Spinal cord (tissue), 10 donors: Measurements from ENCODE around the gene C10orf62. TPM values are rescaled to one million over a fixed set of nuclear protein-coding genes. Genes with fewer than 3 reads are reported as not detected.
"Not testable (repeated sequence)": the region's sequence is repeated elsewhere in the genome, so short reads cannot be mapped to it uniquely, and the experiment has no call there.

Experiments
- DNase-seq, 6 donors: peaks; one replicate each; pipeline versions ENCODE4 v3.0.0 to v3.0.0-alpha.2; 2013 to 2015; ENCODE audit warnings: low spot score in 6 of 6, low read depth in 4 of 6
- H3K27ac ChIP-seq: one replicate; pipeline ENCODE4 v1.5.1; 2013; ENCODE audit warnings: low read depth, low read length, control low read depth
- H3K27me3 ChIP-seq: one replicate; pipeline ENCODE4 v1.6.1; 2013; ENCODE audit warnings: low read length; ENCODE audit not compliant: control insufficient read depth, insufficient read depth
- H3K36me3 ChIP-seq: one replicate; pipeline ENCODE4 v1.6.1; 2013; ENCODE audit warnings: low read length; ENCODE audit not compliant: control insufficient read depth, insufficient read depth
- H3K4me1 ChIP-seq: one replicate; pipeline ENCODE4 v1.6.1; 2013; ENCODE audit warnings: low read length; ENCODE audit not compliant: control insufficient read depth, insufficient read depth
- H3K4me3 ChIP-seq: one replicate; pipeline ENCODE4 v1.5.1; 2013; ENCODE audit warnings: low read depth, low read length, control low read depth
- H3K9me3 ChIP-seq: one replicate; pipeline ENCODE4 v1.6.1; 2013; ENCODE audit warnings: low read length; ENCODE audit not compliant: control insufficient read depth, insufficient read depth
- WGBS: methylation state at CpG from one replicate; pipeline ENCODE4 v1.1.5; 2013; ENCODE audit warnings: missing lambda C conversion rate; ENCODE audit not compliant: insufficient coverage; 5-methylcytosine and 5-hydroxymethylcytosine counted together
- polyA plus RNA-seq, 2 donors: library from polyadenylated mRNA; unstranded; fragments of 120-200 nt; gene quantifications; one replicate each; pipeline ENCODE4 v1.2.1, GENCODE V29; 2013; ENCODE audit not compliant: insufficient read length in 2 of 2
- total RNA-seq, 2 donors: library from RNA; depleted of rRNA in 1 of 2; stranded (reverse); fragments of 120-200 nt in 1 of 2; fragments of >200 nt in 1 of 2; gene quantifications; one replicate each; pipeline versions ENCODE4 v1.2.3 to v1.2.4, GENCODE V29; 2013 to 2014
- donor health status: healthy.

The C10orf62 gene
- total and polyA plus RNA-seq, 4 donors, result 0.26 to 0.50 TPM; not detected in 2

DNA sequence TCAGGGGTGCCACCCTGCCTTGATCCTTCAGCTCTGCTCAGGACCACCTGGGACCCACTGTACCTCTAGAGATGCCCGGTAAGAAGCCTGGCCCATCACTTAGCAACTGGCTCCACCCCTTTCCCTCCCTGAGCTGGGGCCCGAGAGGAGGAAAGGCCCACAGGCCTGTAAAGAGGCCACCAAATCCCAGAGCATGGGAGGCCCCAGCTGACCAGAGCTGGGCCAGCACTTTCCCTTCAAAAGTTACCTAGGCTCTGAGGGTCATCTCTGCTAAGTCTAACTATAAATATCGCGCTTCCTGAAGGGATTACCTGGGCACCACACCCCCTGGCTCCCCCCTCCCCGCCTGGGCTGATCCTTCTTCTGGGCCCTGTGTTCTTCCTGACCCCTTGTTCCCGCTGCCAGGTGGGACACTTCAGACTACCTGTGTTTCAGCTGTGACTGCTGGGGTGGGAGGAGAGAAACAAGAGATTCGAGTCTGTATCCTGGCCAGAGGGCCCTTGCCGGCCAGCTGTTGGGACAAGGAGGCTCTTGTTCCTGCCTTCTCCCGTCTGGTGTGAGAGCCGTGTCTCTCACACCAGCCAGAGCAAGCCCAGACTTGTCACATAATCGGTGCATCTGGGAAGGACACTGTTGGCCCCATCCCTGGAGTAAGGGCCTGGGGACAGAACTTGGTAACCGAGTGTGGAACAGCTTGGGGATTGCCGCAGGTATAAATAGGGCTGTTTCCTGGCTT is 39.8 kb upstream of the C10orf62 start:
- Histone ChIP-seq H3K9me3 (no peaks in the 10 kb centered on the region), H3K27me3 (no peaks in the 10 kb centered on the region), H3K36me3 (no peaks in the 10 kb centered on the region), H3K4me1 (peaks cover 46% of the 10 kb centered on the region), H3K27ac (peak overlapping the region; percentile 52), H3K4me3 (no peak overlapping the region)
- DNase-seq, result peak in 2 of 6 donors; percentile 32 to 64
- WGBS, result 42% methylated on average over 13 of the region's 13 CpGs

- no peaks in the 10 kb centered on the region for H3K9me3 ChIP-seq
- H3K4me3 ChIP-seq, result no peak overlapping the region
- H3K27ac ChIP-seq, result peak overlapping the region; percentile 52
- peaks cover 46% of the 10 kb centered on the region for H3K4me1 ChIP-seq
- 84% methylated on average over 3 of the region's 10 CpGs for WGBS
- no peak for DNase-seq
- H3K36me3 ChIP-seq, result no peaks in the 10 kb centered on the region
- no peaks in the 10 kb centered on the region for H3K27me3 ChIP-seq
Observed at GRCh38 chr10:97550336-97551149, 39.0 kb upstream of the C10orf62 start.

DNA sequence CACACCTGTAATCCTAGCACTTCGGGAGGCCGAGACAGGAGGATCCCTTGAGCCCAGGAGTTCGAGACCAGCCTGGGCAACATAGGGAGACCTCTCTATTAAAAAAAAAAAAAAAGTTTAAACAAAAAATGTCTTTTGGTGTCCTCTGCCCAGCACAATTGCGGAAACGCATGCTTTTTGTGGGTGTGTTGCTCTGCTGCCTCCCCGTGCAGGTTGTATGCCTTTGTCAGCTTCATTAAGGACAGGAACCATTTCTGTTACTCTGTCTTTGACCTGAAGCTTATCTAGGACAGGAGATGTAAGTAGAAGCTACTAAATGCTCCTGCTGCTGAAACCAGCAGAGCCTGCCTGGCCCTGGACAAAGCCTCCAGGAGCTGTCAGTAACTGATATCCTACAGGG is 38.2 kb upstream of the C10orf62 start:
- 92% methylated on average over 3 of the region's 6 CpGs for WGBS
- H3K36me3 ChIP-seq, result no peaks in the 10 kb centered on the region
- H3K4me1 ChIP-seq, result peaks cover 46% of the 10 kb centered on the region
- no peaks in the 10 kb centered on the region for H3K27me3 ChIP-seq
- no peaks in the 10 kb centered on the region for H3K9me3 ChIP-seq
- no peak overlapping the region for H3K27ac ChIP-seq
- no peak overlapping the region for H3K4me3 ChIP-seq
- no peak for DNase-seq

DNA sequence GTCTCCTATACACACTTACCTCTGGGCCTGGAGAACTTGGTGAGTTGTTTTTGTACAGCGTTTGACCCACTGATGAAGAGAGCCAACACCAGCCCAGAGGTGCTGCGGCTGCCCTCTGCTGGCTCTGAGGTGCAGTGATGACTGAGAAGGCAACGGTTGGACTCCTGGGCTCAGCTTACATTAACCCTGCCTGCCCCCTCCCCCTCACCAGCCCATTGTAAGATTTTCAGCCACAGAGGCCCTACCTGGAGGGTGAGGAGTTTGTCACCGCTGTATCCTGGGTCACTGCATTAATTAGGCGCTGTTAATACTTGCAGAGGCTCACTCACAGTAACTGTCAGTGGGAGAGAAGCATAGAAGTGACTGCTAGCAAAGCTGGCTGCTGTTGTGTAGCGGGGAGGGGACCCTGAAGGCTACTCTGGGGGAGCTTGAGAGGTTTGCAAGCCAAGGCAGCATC is 35.9 kb upstream of the C10orf62 start:
- Histone ChIP-seq H3K4me3 (no peak overlapping the region), H3K4me1 (peaks cover 26% of the 10 kb centered on the region), H3K36me3 (no peaks in the 10 kb centered on the region), H3K27ac (no peak overlapping the region), H3K9me3 (no peaks in the 10 kb centered on the region), H3K27me3 (no peaks in the 10 kb centered on the region)
- 16% methylated on average over 5 of the region's 6 CpGs for WGBS
- DNase-seq, result peak in 2 of 6 donors; percentile 72 to 81

GRCh38 chr10:97554336-97554735 is 35.2 kb upstream of the C10orf62 start:
- not testable (repeated sequence) for H3K36me3 ChIP-seq, H3K27ac ChIP-seq, DNase-seq, H3K4me3 ChIP-seq, H3K9me3 ChIP-seq, H3K27me3 ChIP-seq
- peaks cover 19% of the 10 kb centered on the region for H3K4me1 ChIP-seq
- WGBS, result no CpG with 5 or more reads among the region's 5 CpGs

- not testable (repeated sequence) for H3K4me1 ChIP-seq, H3K9me3 ChIP-seq, H3K36me3 ChIP-seq, H3K27ac ChIP-seq, H3K27me3 ChIP-seq, H3K4me3 ChIP-seq, DNase-seq
- WGBS, result 94% methylated on average over 2 of the region's 10 CpGs
Observed at GRCh38 chr10:97555541-97555940, 34.0 kb upstream of the C10orf62 start.

DNA sequence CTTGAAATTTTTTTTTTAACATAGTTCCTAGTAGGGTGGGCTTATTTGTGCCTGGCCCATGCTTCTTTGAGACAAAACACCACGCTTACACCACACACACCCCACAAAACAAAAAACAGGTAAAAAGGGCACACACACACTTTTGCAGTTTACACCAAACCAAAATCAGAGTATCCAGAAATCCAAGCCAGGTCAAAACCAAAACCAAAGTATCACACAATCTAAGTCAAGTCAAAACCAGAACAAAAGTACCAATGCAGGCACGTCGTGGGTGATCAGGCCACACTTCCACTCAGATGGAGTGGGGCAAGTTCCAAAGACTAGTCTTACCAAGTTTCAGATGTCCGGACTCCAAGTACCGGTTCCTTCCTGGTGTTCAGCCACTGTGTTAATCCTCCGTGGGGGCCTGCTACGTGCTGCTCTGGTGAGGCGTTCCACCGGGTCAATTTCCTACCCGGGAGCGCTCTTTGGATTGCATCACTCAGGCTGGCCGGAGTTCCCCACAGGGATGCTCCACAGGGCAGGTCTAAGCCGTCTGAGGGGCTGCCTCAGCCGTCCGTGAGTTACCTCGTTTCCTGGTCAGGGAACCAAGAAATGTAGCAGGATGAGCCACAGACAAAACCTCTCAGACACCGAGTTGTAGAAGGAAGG is 28.7 kb upstream of the C10orf62 start:
- not testable (repeated sequence) for H3K4me3 ChIP-seq, H3K27me3 ChIP-seq, DNase-seq, H3K4me1 ChIP-seq, H3K27ac ChIP-seq, H3K9me3 ChIP-seq, H3K36me3 ChIP-seq
- WGBS, result 86% methylated on average over 16 of the region's 17 CpGs

DNA sequence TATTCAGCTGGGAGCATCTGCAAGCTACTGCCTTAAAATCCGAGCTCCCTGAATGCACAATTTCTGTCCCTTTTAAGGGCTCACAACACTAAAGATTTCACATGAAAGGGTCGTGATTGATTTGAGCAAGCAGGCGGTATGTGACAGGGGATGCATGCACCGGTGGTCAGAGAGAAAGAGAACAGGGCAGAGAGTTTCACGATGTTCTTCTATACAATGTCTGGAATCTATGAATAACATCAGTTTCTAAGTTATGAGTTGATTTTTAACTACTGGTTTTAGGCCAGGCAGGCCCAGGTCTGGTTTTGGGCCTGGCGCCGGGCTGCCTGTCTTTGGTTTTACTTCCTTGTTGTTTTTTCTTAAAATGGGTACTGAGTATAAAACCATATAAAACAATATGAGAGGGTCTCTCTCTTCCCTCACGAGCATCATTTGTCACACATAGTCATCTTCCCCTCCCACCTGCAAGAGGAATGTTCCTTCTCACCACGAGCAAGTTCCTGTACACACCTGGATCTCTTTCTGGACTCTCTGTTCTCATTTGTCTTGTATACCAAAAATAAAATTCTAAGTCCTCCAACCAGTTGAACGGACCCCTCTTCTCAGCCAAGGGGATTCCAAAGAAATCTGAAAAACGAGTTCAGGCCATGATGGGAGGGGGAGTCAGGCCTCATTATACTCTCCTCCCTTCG is 28.0 kb upstream of the C10orf62 start:
- not testable (repeated sequence) for DNase-seq, H3K9me3 ChIP-seq, H3K27ac ChIP-seq, H3K27me3 ChIP-seq, H3K4me3 ChIP-seq, H3K4me1 ChIP-seq, H3K36me3 ChIP-seq
- WGBS, result 100% methylated on average over 1 of the region's 12 CpGs

DNA sequence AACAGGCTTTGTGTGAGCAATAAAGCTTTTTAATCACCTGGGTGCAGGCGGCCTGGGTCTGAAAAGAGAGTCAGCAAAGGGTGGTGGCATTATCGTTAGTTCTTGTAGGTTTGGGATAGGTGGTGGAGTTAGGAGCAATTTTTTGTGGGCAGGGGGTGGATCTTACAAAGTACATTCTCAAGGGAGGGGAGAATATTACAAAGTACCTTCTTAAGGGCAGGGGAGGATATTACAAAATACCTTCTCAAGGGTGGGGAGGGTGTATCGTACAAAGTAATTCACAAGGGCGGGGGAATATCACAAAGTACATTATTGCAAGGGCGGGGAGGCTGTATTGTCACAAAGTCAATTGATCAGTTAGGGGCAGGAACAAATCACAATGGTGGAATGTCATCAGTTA is 27.2 kb upstream of the C10orf62 start:
- H3K36me3 ChIP-seq, H3K9me3 ChIP-seq, H3K4me1 ChIP-seq, H3K4me3 ChIP-seq, H3K27ac ChIP-seq, DNase-seq, H3K27me3 ChIP-seq: not testable (repeated sequence)
- WGBS, result 94% methylated on average over 4 of the region's 5 CpGs
